Smooth muscle cell (in vitro differentiated cells): ENCODE measurements around the gene ARAP1. TPM values are rescaled to one million over a fixed set of nuclear protein-coding genes. Genes with fewer than 3 reads are reported as not detected.

Source experiments
- DNase-seq: peaks from one replicate; lab custom pipeline; 2025; ENCODE audit not compliant: unreplicated experiment; lab: John Stamatoyannopoulos, UW
- H2AFZ ChIP-seq: fragments of 200-600 bp; sonication (generic); 2 replicates; pipeline ENCODE4 v1.6.0; 2016; ENCODE audit warnings: antibody characterized with exemption, low read depth, mild to moderate bottlenecking
- H3F3A ChIP-seq: fragments of 200-600 bp; sonication (generic); 2 replicates; pipeline ENCODE4 v1.6.0; 2017; ENCODE audit warnings: antibody characterized with exemption, low read depth
- H3K27ac ChIP-seq: fragments of 200-600 bp; sonication (generic); 2 replicates; pipeline ENCODE4 v1.5.1; 2016; ENCODE audit warnings: low read depth, mild to moderate bottlenecking
- H3K27me3 ChIP-seq: fragments of 200-600 bp; sonication (generic); 2 replicates; pipeline ENCODE4 v1.6.1; 2016; ENCODE audit warnings: low read depth, mild to moderate bottlenecking
- H3K36me3 ChIP-seq: fragments of 200-600 bp; sonication (generic); 2 replicates; pipeline ENCODE4 v1.5.1; 2016; ENCODE audit warnings: low read depth
- H3K4me1 ChIP-seq: fragments of 200-600 bp; sonication (generic); 2 replicates; pipeline ENCODE4 v1.5.1; 2016; ENCODE audit warnings: low read depth
- H3K4me2 ChIP-seq: fragments of 200-600 bp; sonication (generic); 2 replicates; pipeline ENCODE4 v1.6.0; 2016; ENCODE audit warnings: mild to moderate bottlenecking
- H3K4me3 ChIP-seq: fragments of 200-600 bp; sonication (generic); 2 replicates; pipeline ENCODE4 v1.5.1; 2016; ENCODE audit warnings: mild to moderate bottlenecking
- H3K79me2 ChIP-seq: fragments of 200-600 bp; sonication (generic); 2 replicates; pipeline ENCODE4 v1.6.0; 2016; ENCODE audit warnings: low read depth, mild to moderate bottlenecking
- H3K9ac ChIP-seq: fragments of 200-600 bp; sonication (generic); 2 replicates; pipeline ENCODE4 v1.6.0; 2016; ENCODE audit warnings: low read depth
- H3K9me3 ChIP-seq: fragments of 200-600 bp; sonication (generic); replicated peaks from 2 replicates; pipeline ENCODE4 v1.5.1; 2016; ENCODE audit warnings: low read depth
- H4K20me1 ChIP-seq: fragments of 200-600 bp; sonication (generic); 2 replicates; pipeline ENCODE4 v1.6.0; 2016; ENCODE audit warnings: low read depth
- CTCF ChIP-seq: fragments of 200-600 bp; sonication (generic); IDR thresholded peaks from 2 replicates; pipeline ENCODE4 v1.5.1; 2017; ENCODE audit warnings: borderline replicate concordance, mild to moderate bottlenecking, antibody characterized with exemption; ENCODE audit not compliant: insufficient read depth, poor library complexity, severe bottlenecking
- WGBS: methylation state at CpG from one replicate; pipeline ENCODE4 v1.1.7; 2016; ENCODE audit warnings: low lambda C conversion rate; 5-methylcytosine and 5-hydroxymethylcytosine counted together
- polyA plus RNA-seq: library from polyadenylated mRNA; unstranded; fragments of >200 nt; fragmentation: Nextera tagmentation; extraction: Ambion mirVana; gene quantifications from 2 replicates; pipeline ENCODE4 v1.2.1, GENCODE V29; 2016
- total RNA-seq: library from RNA; depleted of rRNA; stranded (reverse); fragments of >200 nt; gene quantifications from 2 replicates; pipeline ENCODE4 v1.2.3, GENCODE V29; 2014

ARAP1 gene
- total and polyA plus RNA-seq, 2 experiments from 2014 or later: 45.2 to 45.6 TPM

GRCh38 chr11:72789493-72790131 is 37.4 kb upstream of the ARAP1 start:
- Histone ChIP-seq H3K27me3 (no peaks in the 10 kb centered on the region), H3K9me3 (no peaks in the 10 kb centered on the region), H3K4me1 (peaks cover 16% of the 10 kb centered on the region), H3K4me3 (no peak overlapping the region), H3K79me2 (no peaks in the 10 kb centered on the region), H3K4me2 (peak overlapping the region; percentile 16), H4K20me1 (no peaks in the 10 kb centered on the region), H3K27ac (peak overlapping the region; percentile 25), H3F3A (no peaks in the 10 kb centered on the region), H3K9ac (no peak overlapping the region), H3K36me3 (no peaks in the 10 kb centered on the region), H2AFZ (no peak overlapping the region)
- WGBS: 25% methylated on average over 10 of the region's 10 CpGs
- DNase-seq: no peak
- TF ChIP-seq CTCF: no peak

- DNase-seq: no peak
- no peak overlapping the region for H3K4me3 ChIP-seq
- H3K27me3 ChIP-seq: no peaks in the 10 kb centered on the region
- 74% methylated on average over 7 of the region's 7 CpGs for WGBS
- H3K9me3 ChIP-seq: no peaks in the 10 kb centered on the region
- H3K4me1 ChIP-seq: peaks cover 8% of the 10 kb centered on the region
- no peak overlapping the region for H3K4me2 ChIP-seq
- no peak for TF ChIP-seq CTCF
- no peaks in the 10 kb centered on the region for H4K20me1 ChIP-seq
- H3K79me2 ChIP-seq: no peaks in the 10 kb centered on the region
- no peaks in the 10 kb centered on the region for H3K36me3 ChIP-seq
- no peaks in the 10 kb centered on the region for H3F3A ChIP-seq
- H2AFZ ChIP-seq: no peak overlapping the region
- no peak overlapping the region for H3K9ac ChIP-seq
- no peak overlapping the region for H3K27ac ChIP-seq
These were observed 36.0 kb upstream of the ARAP1 start for GRCh38 chr11:72788241-72788640.

GRCh38 chr11:72787216-72788104 is 35.3 kb upstream of the ARAP1 start:
- no peak overlapping the region for H3K4me3 ChIP-seq
- TF ChIP-seq CTCF: no peak
- no peak overlapping the region for H2AFZ ChIP-seq
- H3K79me2 ChIP-seq: no peaks in the 10 kb centered on the region
- 50% methylated on average over 16 of the region's 16 CpGs for WGBS
- H3K4me2 ChIP-seq: no peak overlapping the region
- H3K9me3 ChIP-seq: no peaks in the 10 kb centered on the region
- no peak overlapping the region for H3K9ac ChIP-seq
- peaks cover 7% of the 10 kb centered on the region for H3K4me1 ChIP-seq
- no peaks in the 10 kb centered on the region for H3K36me3 ChIP-seq
- DNase-seq: no peak
- no peaks in the 10 kb centered on the region for H3K27me3 ChIP-seq
- H3F3A ChIP-seq: peaks cover 2% of the 10 kb centered on the region
- H3K27ac ChIP-seq: no peak overlapping the region
- no peaks in the 10 kb centered on the region for H4K20me1 ChIP-seq
